OCI-LY7 (cell line): ENCODE results near the gene GPR50. TPM values are rescaled to one million over a fixed set of nuclear protein-coding genes. Genes with fewer than 3 reads are reported as not detected.

Experiments used
- BruUV-seq: library from RNA; stranded (reverse); fragments of 400-500 nt; replicated peaks from 2 replicates; lab custom pipeline; 2021; lab: Mats Ljungman, UMichigan
- CTCF ChIA-PET: fragments of 300-600 bp; sonication (Branson Sonifier 250); formaldehyde crosslinking; loops from one replicate; lab custom pipeline; 2022; ENCODE audit warnings: antibody characterized with exemption; ENCODE audit not compliant: unreplicated experiment; lab: Charles Lee
- POLR2A ChIA-PET: fragments of 300-600 bp; sonication (Branson Sonifier 250); formaldehyde crosslinking; loops from one replicate; lab custom pipeline; 2022; ENCODE audit warnings: antibody characterized with exemption; lab: Charles Lee
- DNase-seq: peaks from one replicate; pipeline ENCODE4 v3.0.0-alpha.2; 2015; ENCODE audit warnings: low spot score
- H2AFZ ChIP-seq: fragments of 200-600 bp; sonication (generic), shearing (Covaris generic); 2 replicates; pipeline ENCODE4 v1.6.1; 2014; ENCODE audit warnings: mild to moderate bottlenecking, antibody characterized with exemption, low read length, moderate library complexity
- H3K27ac ChIP-seq: fragments of 200-600 bp; sonication (generic); 2 replicates; pipeline ENCODE4 v1.5.1; 2014; ENCODE audit warnings: mixed run types, low read depth, mild to moderate bottlenecking, moderate library complexity, low read length, inconsistent platforms; ENCODE audit not compliant: poor library complexity, severe bottlenecking
- H3K36me3 ChIP-seq: fragments of 200-600 bp; sonication (generic); 2 replicates; pipeline ENCODE4 v1.6.1; 2014; ENCODE audit warnings: mild to moderate bottlenecking, antibody characterized with exemption, low read length, moderate library complexity, mixed read lengths; ENCODE audit not compliant: insufficient read depth
- H3K4me1 ChIP-seq: fragments of 200-600 bp; sonication (generic); 2 replicates; pipeline ENCODE4 v1.5.1; 2014; ENCODE audit warnings: mild to moderate bottlenecking, low read length; ENCODE audit not compliant: insufficient read depth, poor library complexity, severe bottlenecking
- H3K4me2 ChIP-seq: fragments of 200-600 bp; sonication (generic); 2 replicates; pipeline ENCODE4 v1.6.1; 2014; ENCODE audit warnings: mild to moderate bottlenecking, low read length
- H3K4me3 ChIP-seq: fragments of 200-600 bp; sonication (generic); 2 replicates; pipeline ENCODE4 v1.5.1; 2014; ENCODE audit warnings: mild to moderate bottlenecking, low read depth, low read length; ENCODE audit not compliant: poor library complexity, severe bottlenecking
- H3K79me2 ChIP-seq: fragments of 200-600 bp; sonication (generic); 2 replicates; pipeline ENCODE4 v1.6.1; 2016; ENCODE audit warnings: low read depth, mild to moderate bottlenecking, low read length, moderate library complexity, mixed read lengths; ENCODE audit not compliant: insufficient read depth
- H3K9me2 ChIP-seq: fragments of 200-600 bp; sonication (generic); 2 replicates; pipeline ENCODE4 v1.6.1; 2016; ENCODE audit warnings: mild to moderate bottlenecking, low read length, mixed read lengths; ENCODE audit not compliant: insufficient read depth
- H3K9me3 ChIP-seq: fragments of 200-600 bp; sonication (generic); 2 replicates; pipeline ENCODE4 v1.6.1; 2014; ENCODE audit warnings: mild to moderate bottlenecking, mixed run types, low read length, mixed read lengths
- H4K20me1 ChIP-seq: fragments of 200-600 bp; sonication (generic); 2 replicates; pipeline ENCODE4 v1.6.1; 2014; ENCODE audit warnings: mild to moderate bottlenecking, antibody characterized with exemption, low read length, moderate library complexity, mixed read lengths; ENCODE audit not compliant: insufficient read depth
- CTCF ChIP-seq: fragments of 200-600 bp; sonication (generic); conservative IDR thresholded peaks from 2 replicates; pipeline ENCODE4 v1.5.1; 2014; ENCODE audit warnings: mild to moderate bottlenecking, antibody characterized with exemption, low read length, moderate library complexity, mixed read lengths
- EZH2phosphoT487 ChIP-seq: fragments of 200-600 bp; sonication (generic); IDR thresholded peaks from 2 replicates; pipeline ENCODE4 v1.6.1; 2018; ENCODE audit warnings: low read depth, borderline replicate concordance, mild to moderate bottlenecking, mixed run types, antibody characterized with exemption, low read length, moderate library complexity, mixed read lengths
- intact Hi-C: fragments of 100-400 bp; cut with micrococcal nuclease; formaldehyde crosslinking; loops from one replicate; pipeline ENCODE4 v1.10.0; 2022; ENCODE audit not compliant: unreplicated experiment
- total RNA-seq, 2 experiments: library from RNA; depleted of rRNA in 1 of 2; stranded (reverse); fragments of >200 nt in 1 of 2; shearing (Covaris generic) in 1 of 2; gene quantifications; 2 replicates each; pipeline ENCODE4 v1.2.3, GENCODE V29; 2014 to 2022

The GPR50 gene
- total RNA-seq, 2 experiments from 2014 or later, result not detected

DNA sequence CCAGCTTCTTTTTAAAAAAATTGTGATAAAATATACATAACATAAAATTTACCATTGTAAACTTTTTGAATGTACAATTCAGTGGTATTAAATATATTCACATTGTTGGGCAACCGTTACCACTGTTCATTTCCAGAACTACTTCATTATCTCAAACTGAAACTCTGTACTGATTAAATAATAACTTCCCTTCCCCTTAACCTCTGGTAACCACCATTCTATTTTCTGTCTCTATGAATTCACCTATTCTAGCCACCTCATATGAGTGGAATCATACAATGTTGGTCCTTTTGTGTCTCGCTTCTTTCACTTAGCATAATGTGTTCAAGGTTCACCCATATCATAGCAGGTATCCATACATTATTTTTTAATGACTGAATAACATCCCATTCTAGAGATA lies 8.3 kb downstream of the GPR50 start:
- Histone ChIP-seq H4K20me1 (no peaks in the 10 kb centered on the region), H3K4me3 (no peak overlapping the region), H3K9me3 (no peaks in the 10 kb centered on the region), H3K4me2 (no peak overlapping the region), H3K36me3 (no peaks in the 10 kb centered on the region), H2AFZ (no peak overlapping the region), H3K27ac (no peak overlapping the region), H3K79me2 (no peaks in the 10 kb centered on the region), H3K9me2 (no peaks in the 10 kb centered on the region), H3K4me1 (no peaks in the 10 kb centered on the region)
- intact Hi-C loops, result no loop called here
- DNase-seq, result no peak
- ChIA-PET POLR2A (no interaction called here), CTCF (no interaction called here)
- TF ChIP-seq EZH2phosphoT487, result no peak
- no peak for TF ChIP-seq CTCF
- no TSS peak for BruUV-seq

GRCh38 chrX:151206871-151207270 lies 30.5 kb downstream of the GPR50 start:
- CTCF ChIA-PET, result no interaction called here
- no peaks in the 10 kb centered on the region for H3K9me2 ChIP-seq
- no peaks in the 10 kb centered on the region for H4K20me1 ChIP-seq
- TF ChIP-seq CTCF (no peak), EZH2phosphoT487 (no peak)
- H3K27ac ChIP-seq, result no peak overlapping the region
- POLR2A ChIA-PET, result no interaction called here
- no peak overlapping the region for H2AFZ ChIP-seq
- no peaks in the 10 kb centered on the region for H3K9me3 ChIP-seq
- no peaks in the 10 kb centered on the region for H3K36me3 ChIP-seq
- DNase-seq, result no peak
- no TSS peak for BruUV-seq
- intact Hi-C loops, result no loop called here
- no peaks in the 10 kb centered on the region for H3K79me2 ChIP-seq
- H3K4me2 ChIP-seq, result no peak overlapping the region
- H3K4me3 ChIP-seq, result no peak overlapping the region
- no peaks in the 10 kb centered on the region for H3K4me1 ChIP-seq

- Histone ChIP-seq H3K9me3 (no peaks in the 10 kb centered on the region), H3K79me2 (no peaks in the 10 kb centered on the region), H3K9me2 (no peaks in the 10 kb centered on the region), H3K27ac (no peak overlapping the region), H3K4me2 (no peak overlapping the region), H2AFZ (no peak overlapping the region), H3K4me3 (no peak overlapping the region), H4K20me1 (no peaks in the 10 kb centered on the region), H3K36me3 (no peaks in the 10 kb centered on the region), H3K4me1 (no peaks in the 10 kb centered on the region)
- POLR2A ChIA-PET, result no interaction called here
- intact Hi-C loops, result no loop called here
- TF ChIP-seq CTCF, result no peak
- no peak for TF ChIP-seq EZH2phosphoT487
- BruUV-seq, result no TSS peak
- CTCF ChIA-PET, result no interaction called here
- no peak for DNase-seq
Measured at GRCh38 chrX:151225843-151226242, 49.5 kb downstream of the GPR50 start.
